WERI-Rb-1 (cell line): ENCODE data around the gene NPY1R.

Source experiments
- DNase-seq: peaks from one replicate; pipeline ENCODE4 v3.0.0-alpha.2; 2020
- H3K27ac ChIP-seq: fragments of 250-450 bp; sonication (Bioruptor Pico); 2 replicates; pipeline ENCODE4 v1.5.1; 2020; ENCODE audit warnings: mild to moderate bottlenecking, moderate library complexity
- H3K27me3 ChIP-seq: fragments of 250-450 bp; sonication (Bioruptor Pico); 2 replicates; pipeline ENCODE4 v1.5.1; 2021; ENCODE audit warnings: mild to moderate bottlenecking, low read depth, moderate library complexity; ENCODE audit not compliant: insufficient read depth, severe bottlenecking
- H3K36me3 ChIP-seq: fragments of 250-450 bp; sonication (Bioruptor Pico); 2 replicates; pipeline ENCODE4 v1.5.1; 2020; ENCODE audit warnings: mild to moderate bottlenecking, moderate library complexity
- H3K4me3 ChIP-seq: 2 replicates; pipeline ENCODE4 v1.5.1; 2011; ENCODE audit warnings: low read depth, mild to moderate bottlenecking, control low read depth, low read length
- H3K9me3 ChIP-seq: fragments of 250-450 bp; sonication (Bioruptor Pico); 2 replicates; pipeline ENCODE4 v1.5.1; 2021; ENCODE audit warnings: mild to moderate bottlenecking, moderate library complexity; ENCODE audit not compliant: severe bottlenecking
- TF ChIP-seq, protein P1 (sequence below): IDR thresholded peaks from 2 replicates; pipeline ENCODE4 v1.5.1; 2011; ENCODE audit warnings: low read depth, mild to moderate bottlenecking, control low read depth, inconsistent platforms, low read length

NPY1R gene

GRCh38 chr4:163335384-163335783 lies 3.0 kb upstream of the NPY1R start:
- no peaks in the 10 kb centered on the region for H3K9me3 ChIP-seq
- peaks cover 3% of the 10 kb centered on the region for H3K27me3 ChIP-seq
- no peak for DNase-seq
- H3K27ac ChIP-seq, result no peak overlapping the region
- TF ChIP-seq, protein P1, sequence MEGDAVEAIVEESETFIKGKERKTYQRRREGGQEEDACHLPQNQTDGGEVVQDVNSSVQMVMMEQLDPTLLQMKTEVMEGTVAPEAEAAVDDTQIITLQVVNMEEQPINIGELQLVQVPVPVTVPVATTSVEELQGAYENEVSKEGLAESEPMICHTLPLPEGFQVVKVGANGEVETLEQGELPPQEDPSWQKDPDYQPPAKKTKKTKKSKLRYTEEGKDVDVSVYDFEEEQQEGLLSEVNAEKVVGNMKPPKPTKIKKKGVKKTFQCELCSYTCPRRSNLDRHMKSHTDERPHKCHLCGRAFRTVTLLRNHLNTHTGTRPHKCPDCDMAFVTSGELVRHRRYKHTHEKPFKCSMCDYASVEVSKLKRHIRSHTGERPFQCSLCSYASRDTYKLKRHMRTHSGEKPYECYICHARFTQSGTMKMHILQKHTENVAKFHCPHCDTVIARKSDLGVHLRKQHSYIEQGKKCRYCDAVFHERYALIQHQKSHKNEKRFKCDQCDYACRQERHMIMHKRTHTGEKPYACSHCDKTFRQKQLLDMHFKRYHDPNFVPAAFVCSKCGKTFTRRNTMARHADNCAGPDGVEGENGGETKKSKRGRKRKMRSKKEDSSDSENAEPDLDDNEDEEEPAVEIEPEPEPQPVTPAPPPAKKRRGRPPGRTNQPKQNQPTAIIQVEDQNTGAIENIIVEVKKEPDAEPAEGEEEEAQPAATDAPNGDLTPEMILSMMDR, result no peak
- no peaks in the 10 kb centered on the region for H3K36me3 ChIP-seq
- no peak overlapping the region for H3K4me3 ChIP-seq

GRCh38 chr4:163331629-163332376 lies 593 bp downstream of the NPY1R start:
- Histone ChIP-seq H3K27me3 (peaks cover 3% of the 10 kb centered on the region), H3K9me3 (no peaks in the 10 kb centered on the region), H3K27ac (no peak overlapping the region), H3K4me3 (peak overlapping the region; percentile 73), H3K36me3 (no peaks in the 10 kb centered on the region)
- TF ChIP-seq, protein P1, result peak; percentile 47
- peak; percentile 51 for DNase-seq

DNA sequence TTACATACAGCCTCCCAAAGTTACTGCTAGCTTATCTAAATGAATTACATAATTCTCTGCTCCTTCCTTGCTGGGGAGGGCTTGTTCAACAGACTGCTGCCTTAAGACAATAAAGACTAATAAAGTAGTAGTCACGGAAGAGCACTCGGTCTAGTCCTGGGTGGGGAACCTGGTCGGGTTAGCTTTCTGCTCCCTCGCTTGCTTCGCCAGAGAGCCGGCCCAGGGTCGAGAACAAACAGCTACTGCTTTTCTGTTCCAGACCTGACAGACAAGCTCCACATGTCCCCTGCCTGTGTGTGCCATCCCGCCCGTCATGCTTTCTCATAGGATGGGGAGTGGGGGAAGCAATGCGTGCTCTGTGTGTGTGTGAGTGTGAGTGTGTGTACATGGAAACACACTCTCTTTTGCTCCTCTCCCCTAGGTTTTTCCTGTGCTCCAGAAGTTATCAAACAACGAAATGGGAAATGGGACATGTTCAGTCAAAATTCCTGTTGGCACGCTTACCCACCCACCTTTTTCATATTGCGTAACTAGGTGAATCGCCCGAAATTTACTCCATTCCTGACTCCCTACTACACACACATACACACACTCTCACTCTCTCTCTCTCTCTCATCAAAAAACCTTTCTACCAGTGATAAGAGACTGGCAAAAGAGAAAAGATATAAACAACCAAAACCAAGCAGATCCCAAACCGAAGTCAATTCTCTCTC lies 1.3 kb downstream of the NPY1R start:
- no peak for DNase-seq
- Histone ChIP-seq H3K4me3 (peak overlapping the region; percentile 73), H3K27me3 (peaks cover 3% of the 10 kb centered on the region), H3K9me3 (no peaks in the 10 kb centered on the region), H3K36me3 (no peaks in the 10 kb centered on the region), H3K27ac (no peak overlapping the region)
- TF ChIP-seq, protein P1, result no peak

GRCh38 chr4:163317110-163317509 lies 15.3 kb downstream of the NPY1R start:
- no peak overlapping the region for H3K4me3 ChIP-seq
- no peak overlapping the region for H3K27ac ChIP-seq
- peaks cover 13% of the 10 kb centered on the region for H3K9me3 ChIP-seq
- DNase-seq, result no peak
- TF ChIP-seq, protein P1, result no peak
- H3K36me3 ChIP-seq, result no peaks in the 10 kb centered on the region
- no peaks in the 10 kb centered on the region for H3K27me3 ChIP-seq

DNA sequence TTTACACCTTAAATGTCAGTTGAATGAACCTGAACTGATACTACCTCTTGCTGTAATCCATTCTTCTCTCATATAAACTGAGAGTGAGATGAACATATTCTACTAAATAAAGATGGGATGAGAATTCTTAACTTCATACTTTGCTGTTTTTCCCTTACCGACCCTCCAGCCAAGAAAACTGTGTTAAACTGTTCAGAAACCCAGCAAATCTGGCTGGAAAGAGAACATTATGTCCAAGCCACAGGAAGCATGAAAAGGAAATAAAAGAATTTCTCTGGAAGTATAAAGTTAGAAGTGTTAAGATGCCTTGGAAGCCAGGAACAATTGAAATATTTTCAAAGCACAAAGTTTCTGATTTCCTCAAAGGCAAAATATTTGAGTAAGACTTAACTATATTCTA lies 22.9 kb downstream of the NPY1R start:
- TF ChIP-seq, protein P1, result no peak
- Histone ChIP-seq H3K4me3 (no peak overlapping the region), H3K9me3 (no peaks in the 10 kb centered on the region), H3K27ac (no peak overlapping the region), H3K27me3 (no peaks in the 10 kb centered on the region), H3K36me3 (no peaks in the 10 kb centered on the region)
- no peak for DNase-seq
